Neuronal stem cell (in vitro differentiated cells): Measurements from ENCODE around the gene GIT2.

Experiments used
- DNase-seq: peaks from one replicate; pipeline ENCODE4 v3.0.0-alpha.2; 2013; ENCODE audit warnings: low spot score
- H2AFZ ChIP-seq: one replicate; pipeline ENCODE4 v1.6.1; 2013; ENCODE audit warnings: mild to moderate bottlenecking, low read length, inconsistent platforms
- H2AK5ac ChIP-seq: 2 replicates; pipeline ENCODE4 v1.6.1; 2013; ENCODE audit warnings: low read depth, mild to moderate bottlenecking, inconsistent platforms, low read length, moderate library complexity, mixed read lengths
- H2BK120ac ChIP-seq: 2 replicates; pipeline ENCODE4 v1.6.1; 2013; ENCODE audit warnings: low read depth, mild to moderate bottlenecking, inconsistent platforms, low read length, moderate library complexity, mixed read lengths
- H2BK12ac ChIP-seq: one replicate; pipeline ENCODE4 v1.6.1; 2013; ENCODE audit warnings: low read length, inconsistent platforms
- H2BK15ac ChIP-seq: 2 replicates; pipeline ENCODE4 v1.6.1; 2013; ENCODE audit warnings: mild to moderate bottlenecking, low read length, inconsistent platforms, mixed read lengths
- H2BK5ac ChIP-seq: one replicate; pipeline ENCODE4 v1.6.1; 2013; ENCODE audit warnings: inconsistent platforms, mild to moderate bottlenecking, low read length, moderate library complexity
- H3K14ac ChIP-seq: one replicate; pipeline ENCODE4 v1.6.1; 2013; ENCODE audit warnings: low read length, inconsistent platforms
- H3K18ac ChIP-seq: 2 replicates; pipeline ENCODE4 v1.6.1; 2013; ENCODE audit warnings: low read length, inconsistent platforms
- H3K23ac ChIP-seq: 2 replicates; pipeline ENCODE4 v1.6.1; 2013; ENCODE audit warnings: low read depth, mild to moderate bottlenecking, mixed read lengths, low read length, inconsistent platforms; ENCODE audit not compliant: poor library complexity
- H3K27ac ChIP-seq: replicated peaks from 3 replicates; pipeline ENCODE4 v1.5.1; 2013; ENCODE audit warnings: low read length, inconsistent platforms
- H3K27me3 ChIP-seq, 3 experiments: 2 replicates each; pipeline ENCODE4 v1.6.1; 2013; ENCODE audit warnings: low read length in 3 of 3, mild to moderate bottlenecking in 2 of 3, inconsistent platforms in 1 of 3, low read depth in 1 of 3, mixed read lengths in 1 of 3, moderate library complexity in 1 of 3; ENCODE audit not compliant: control insufficient read depth in 3 of 3, insufficient read depth in 3 of 3
- H3K36me3 ChIP-seq, 2 donors: replicated peaks in 1 of 2; 2 replicates each; pipeline ENCODE4 v1.6.1; 2013; ENCODE audit warnings: low read length in 2 of 2; ENCODE audit not compliant: control insufficient read depth in 2 of 2, insufficient read depth in 2 of 2
- H3K4ac ChIP-seq: 2 replicates; pipeline ENCODE4 v1.6.1; 2013; ENCODE audit warnings: inconsistent platforms, mild to moderate bottlenecking, low read length, moderate library complexity
- H3K4me1 ChIP-seq, 2 donors: 1 replicate in 1 of 2; 2 replicates in 1 of 2; pipeline ENCODE4 v1.6.1; 2013; ENCODE audit warnings: low read length in 2 of 2, low read depth in 1 of 2; ENCODE audit not compliant: control insufficient read depth in 2 of 2, insufficient read depth in 1 of 2
- H3K4me2 ChIP-seq: one replicate; pipeline ENCODE4 v1.6.1; 2013; ENCODE audit warnings: mild to moderate bottlenecking, low read length, inconsistent platforms; ENCODE audit not compliant: insufficient read depth, poor library complexity, severe bottlenecking
- H3K4me3 ChIP-seq, 2 donors: 2 replicates each; pipeline ENCODE4 v1.5.1; 2013; ENCODE audit warnings: low read length in 2 of 2, mild to moderate bottlenecking in 2 of 2, inconsistent platforms in 1 of 2, moderate library complexity in 1 of 2
- H3K79me1 ChIP-seq: one replicate; pipeline ENCODE4 v1.6.1; 2013; ENCODE audit warnings: low read depth, mild to moderate bottlenecking, inconsistent platforms, low read length, moderate library complexity
- H3K9ac ChIP-seq: one replicate; pipeline ENCODE4 v1.6.1; 2013; ENCODE audit warnings: mild to moderate bottlenecking, low read depth, low read length, inconsistent platforms; ENCODE audit not compliant: poor library complexity
- H3K9me3 ChIP-seq, 2 donors: replicated peaks in 1 of 2; 2 replicates each; pipeline versions ENCODE3 to v1.6.1; 2013; ENCODE audit warnings: low read length in 2 of 2, mild to moderate bottlenecking in 2 of 2, inconsistent platforms in 1 of 2, low read depth in 1 of 2, mixed read lengths in 1 of 2, moderate library complexity in 1 of 2; ENCODE audit not compliant: control insufficient read depth in 2 of 2, insufficient read depth in 1 of 2
- H4K8ac ChIP-seq: one replicate; pipeline ENCODE4 v1.6.1; 2013; ENCODE audit warnings: low read depth, mild to moderate bottlenecking, inconsistent platforms, low read length, moderate library complexity
- H4K91ac ChIP-seq: one replicate; pipeline ENCODE4 v1.6.1; 2013; ENCODE audit warnings: low read length, low read depth, mild to moderate bottlenecking, inconsistent platforms; ENCODE audit not compliant: poor library complexity
- WGBS, 2 donors: extraction: QIAGEN DNeasy Blood & Tissue Kit; methylation state at CpG; one replicate each; pipeline ENCODE4 v1.1.7; 2013; ENCODE audit warnings: missing lambda C conversion rate in 2 of 2, mixed read lengths in 1 of 2; ENCODE audit not compliant: insufficient read length in 2 of 2, insufficient replicate concordance in 1 of 2; ENCODE audit errors: extremely low coverage in 2 of 2; 5-methylcytosine and 5-hydroxymethylcytosine counted together

Gene GIT2

DNA sequence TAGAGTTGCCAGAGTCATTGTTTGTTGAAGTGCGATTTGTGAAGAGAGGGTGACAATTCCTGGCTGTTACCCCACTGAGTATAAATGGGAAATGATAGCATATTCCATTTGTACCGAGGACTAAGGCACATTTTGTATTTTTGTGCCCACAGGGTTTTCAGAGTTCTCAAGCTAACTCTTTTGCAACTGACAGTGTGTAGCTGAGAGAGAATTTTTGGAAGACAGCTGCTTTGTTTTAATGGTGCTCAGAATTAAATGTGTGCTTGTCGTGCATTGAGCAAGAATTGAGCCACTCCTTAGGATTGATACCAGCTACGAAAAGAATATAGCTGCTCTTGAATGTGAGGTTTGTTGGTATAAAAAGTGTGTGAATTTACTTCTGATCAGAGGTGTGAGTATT lies 24.8 kb upstream of the GIT2 start:
- Histone ChIP-seq H3K4me1 (peaks cover 0 to 10% of the 10 kb centered on the region in 2 donors), H3K27ac (no peak overlapping the region), H3K14ac (no peak overlapping the region), H2BK120ac (no peak overlapping the region), H3K9me3 (no peaks in the 10 kb centered on the region), H3K4ac (no peak overlapping the region), H2AFZ (no peak overlapping the region), H4K8ac (no peak overlapping the region), H3K9ac (no peak overlapping the region), H3K36me3 (peaks cover 0 to 83% of the 10 kb centered on the region in 2 donors), H2BK15ac (no peak overlapping the region), H3K27me3 (no peaks in the 10 kb centered on the region), H4K91ac (no peak overlapping the region), H3K18ac (no peak overlapping the region), H3K4me3 (no peak overlapping the region), H3K23ac (no peak overlapping the region), H2AK5ac (no peak overlapping the region), H2BK12ac (no peak overlapping the region), H2BK5ac (no peak overlapping the region), H3K79me1 (no peaks in the 10 kb centered on the region), H3K4me2 (no peak overlapping the region)
- DNase-seq = no peak
- WGBS, 2 donors = no CpG with 5 or more reads among the region's 4 CpGs

DNA sequence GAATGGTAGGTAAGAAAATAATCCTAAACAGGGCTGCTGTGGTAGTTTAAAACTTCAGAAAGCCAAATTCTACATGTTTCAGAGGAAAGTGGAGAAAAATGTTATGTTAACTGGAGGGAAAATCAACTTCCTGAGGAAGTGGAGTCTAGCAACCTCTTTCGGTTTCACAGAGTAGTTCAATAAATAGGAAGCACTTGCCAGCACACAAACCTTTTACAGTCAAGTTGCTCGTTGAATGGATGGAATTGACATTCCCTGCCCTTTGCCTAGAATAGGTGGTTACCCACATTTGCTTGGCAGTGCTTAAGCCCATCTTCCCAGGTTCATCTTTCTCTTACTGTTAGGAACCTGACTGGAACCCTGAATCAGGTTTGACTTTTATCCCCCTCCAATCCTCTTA lies 19.0 kb upstream of the GIT2 start:
- no peak for DNase-seq
- Histone ChIP-seq H3K4ac (no peak overlapping the region), H4K91ac (no peak overlapping the region), H3K9ac (no peak overlapping the region), H4K8ac (no peak overlapping the region), H3K36me3 (peaks cover 2 to 73% of the 10 kb centered on the region in 2 donors), H2AFZ (no peak overlapping the region), H3K4me3 (no peak overlapping the region), H2BK12ac (no peak overlapping the region), H3K79me1 (no peaks in the 10 kb centered on the region), H2BK120ac (no peak overlapping the region), H3K27me3 (no peaks in the 10 kb centered on the region), H3K9me3 (no peaks in the 10 kb centered on the region), H2BK5ac (no peak overlapping the region), H2BK15ac (no peak overlapping the region), H3K4me2 (no peak overlapping the region), H3K27ac (no peak overlapping the region), H2AK5ac (no peak overlapping the region), H3K14ac (no peak overlapping the region), H3K4me1 (peaks cover 0 to 2% of the 10 kb centered on the region in 2 donors), H3K18ac (no peak overlapping the region), H3K23ac (no peak overlapping the region)
- no CpG with 5 or more reads among the region's 2 CpGs for WGBS, 2 donors

- Histone ChIP-seq H2BK5ac (no peak overlapping the region), H4K8ac (no peak overlapping the region), H3K4ac (no peak overlapping the region), H3K79me1 (no peaks in the 10 kb centered on the region), H3K23ac (no peak overlapping the region), H2BK15ac (no peak overlapping the region), H3K9ac (no peak overlapping the region), H3K36me3 (peaks cover 2 to 48% of the 10 kb centered on the region in 2 donors), H2AK5ac (no peak overlapping the region), H3K14ac (no peak overlapping the region), H2BK120ac (no peak overlapping the region), H2BK12ac (no peak overlapping the region), H3K27me3 (no peaks in the 10 kb centered on the region), H4K91ac (no peak overlapping the region), H2AFZ (no peak overlapping the region), H3K18ac (no peak overlapping the region), H3K4me1 (no peaks in the 10 kb centered on the region), H3K9me3 (no peaks in the 10 kb centered on the region), H3K4me3 (no peak overlapping the region), H3K4me2 (no peak overlapping the region), H3K27ac (no peak overlapping the region)
- no peak for DNase-seq
- no CpG with 5 or more reads among the region's 4 CpGs for WGBS, 2 donors
These were observed 16.5 kb upstream of the GIT2 start for GRCh38 chr12:110012659-110013058.

GRCh38 chr12:110012137-110012536 lies 16.0 kb upstream of the GIT2 start:
- Histone ChIP-seq H3K18ac (no peak overlapping the region), H3K9me3 (no peaks in the 10 kb centered on the region), H3K4me1 (no peaks in the 10 kb centered on the region), H2BK15ac (no peak overlapping the region), H2AFZ (no peak overlapping the region), H3K4me2 (no peak overlapping the region), H3K14ac (no peak overlapping the region), H3K79me1 (no peaks in the 10 kb centered on the region), H2BK120ac (no peak overlapping the region), H3K4me3 (no peak overlapping the region), H2BK12ac (no peak overlapping the region), H3K36me3 (peaks cover 2 to 44% of the 10 kb centered on the region in 2 donors), H3K9ac (no peak overlapping the region), H2BK5ac (no peak overlapping the region), H3K4ac (no peak overlapping the region), H4K8ac (no peak overlapping the region), H3K23ac (no peak overlapping the region), H4K91ac (no peak overlapping the region), H3K27me3 (no peaks in the 10 kb centered on the region), H2AK5ac (no peak overlapping the region), H3K27ac (no peak overlapping the region)
- WGBS, 2 donors = no CpG with 5 or more reads among the region's 6 CpGs
- no peak for DNase-seq
